ENCODE measurements around the gene SMIM24. TPM values are rescaled to one million over a fixed set of nuclear protein-coding genes. Genes with fewer than 3 reads are reported as not detected.

Gene SMIM24
- total and polyA plus RNA-seq, 10 of the 15 experiments (the other 5 are each of a cell fraction or from before 2014, with no cell fraction given) = 0.14 to 0.44 (median 0.23) TPM; not detected in 4

- TF ChIP-seq SMC3 (IDR thresholded peaks at IDR 0.05; ENCODE audit: borderline replicate concordance, low read length) (peak; percentile 52), ATF7 (IDR thresholded peaks at IDR 0.05; ENCODE audit: low read depth) (no peak), SPI1 (IDR thresholded peaks at IDR 0.05; ENCODE audit: borderline replicate concordance, insufficient read depth, low read depth, low read length) (peak; percentile 69; the same call in 1 of the 2 replicates), POLR2A (IDR thresholded peaks at IDR 0.05; ENCODE audit: low read depth, low read length) (no peak; the same call in 1 of the 2 replicates), JUND (IDR thresholded peaks at IDR 0.05; ENCODE audit: low read depth, low read length) (no peak), SIX5 (IDR thresholded peaks at IDR 0.05; ENCODE audit: low read depth, low read length, severe bottlenecking) (no peak), RBBP5 (conservative IDR thresholded peaks at IDR 0.05) (no peak), CUX1 (IDR thresholded peaks at IDR 0.05; ENCODE audit: insufficient replicate concordance, low read depth, low read length) (no peak)
Measured at GRCh38 chr19:3471954-3472655, 8.2 kb downstream of the SMIM24 start (continued).
